Gastrocnemius medialis (tissue), 4 donors: ENCODE measurements around the gene DNM2.
"Not testable (repeated sequence)": the region's sequence is repeated elsewhere in the genome, so short reads cannot be mapped to it uniquely, and the experiment has no call there.

Experiments used
- POLR2A ChIP-seq, 2 donors: fragments of 450-650 bp; IDR thresholded peaks; one replicate each; pipeline ENCODE4 v1.6.1; 2017; ENCODE audit warnings: antibody characterized with exemption in 2 of 2, mild to moderate bottlenecking in 2 of 2, moderate library complexity in 2 of 2
- TF ChIP-seq, protein P1 (sequence below), 5 experiments: fragments of 450-650 bp in 3 of 5; fragments of 200-600 bp in 2 of 5; sonication (generic) in 2 of 5; IDR thresholded peaks in 4 of 5; conservative IDR thresholded peaks in 1 of 5; 1 replicate in 4 of 5; 2 replicates in 1 of 5; pipeline ENCODE4 v1.5.1; 2016 to 2019; ENCODE audit warnings: antibody characterized with exemption in 5 of 5, mild to moderate bottlenecking in 3 of 5, moderate library complexity in 3 of 5

DNA sequence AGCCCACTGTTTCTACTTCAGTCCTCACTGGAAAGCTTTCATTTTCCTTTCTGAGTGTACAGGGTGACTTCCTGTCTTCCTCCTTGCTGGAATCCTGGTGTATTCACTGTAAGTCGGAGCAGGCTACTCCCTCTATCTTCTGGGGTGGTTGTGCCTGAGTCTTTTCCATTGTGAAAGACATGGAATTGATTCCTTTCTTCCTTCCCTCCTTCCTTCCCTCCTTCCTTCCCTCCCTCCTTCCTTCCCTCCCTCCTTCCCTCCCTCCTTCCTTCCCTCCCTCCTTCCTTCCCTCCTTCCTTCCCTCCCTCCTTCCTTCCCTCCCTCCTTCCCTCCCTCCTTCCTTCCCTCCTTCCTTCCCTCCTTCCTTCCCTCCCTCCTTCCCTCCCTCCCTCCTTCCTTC, 40.2 kb downstream of the DNM2 start:
- TF ChIP-seq, protein P1, sequence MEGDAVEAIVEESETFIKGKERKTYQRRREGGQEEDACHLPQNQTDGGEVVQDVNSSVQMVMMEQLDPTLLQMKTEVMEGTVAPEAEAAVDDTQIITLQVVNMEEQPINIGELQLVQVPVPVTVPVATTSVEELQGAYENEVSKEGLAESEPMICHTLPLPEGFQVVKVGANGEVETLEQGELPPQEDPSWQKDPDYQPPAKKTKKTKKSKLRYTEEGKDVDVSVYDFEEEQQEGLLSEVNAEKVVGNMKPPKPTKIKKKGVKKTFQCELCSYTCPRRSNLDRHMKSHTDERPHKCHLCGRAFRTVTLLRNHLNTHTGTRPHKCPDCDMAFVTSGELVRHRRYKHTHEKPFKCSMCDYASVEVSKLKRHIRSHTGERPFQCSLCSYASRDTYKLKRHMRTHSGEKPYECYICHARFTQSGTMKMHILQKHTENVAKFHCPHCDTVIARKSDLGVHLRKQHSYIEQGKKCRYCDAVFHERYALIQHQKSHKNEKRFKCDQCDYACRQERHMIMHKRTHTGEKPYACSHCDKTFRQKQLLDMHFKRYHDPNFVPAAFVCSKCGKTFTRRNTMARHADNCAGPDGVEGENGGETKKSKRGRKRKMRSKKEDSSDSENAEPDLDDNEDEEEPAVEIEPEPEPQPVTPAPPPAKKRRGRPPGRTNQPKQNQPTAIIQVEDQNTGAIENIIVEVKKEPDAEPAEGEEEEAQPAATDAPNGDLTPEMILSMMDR (IDR thresholded peaks at IDR 0.05 in 4 of 5, conservative IDR thresholded peaks at IDR 0.05 in 1 of 5), result not testable (repeated sequence)
- not testable (repeated sequence) for TF ChIP-seq POLR2A (IDR thresholded peaks at IDR 0.05)
